ENCODE measurements around the gene TRMT11.

GRCh38 chr6:126064257-126064747, 78.0 kb downstream of the TRMT11 start:
- TF ChIP-seq CTCF (IDR thresholded peaks at IDR 0.05) (no peak), POLR2A (IDR thresholded peaks at IDR 0.05) (no peak)

Measured in thyroid gland (tissue), 4 donors.